AG09309 (cell line): ENCODE results near the gene PLK4.
A peak's percentile ranks its signal among the peaks of the same experiment; 100 is the strongest.
"Not testable (repeated sequence)": the region's sequence is repeated elsewhere in the genome, so short reads cannot be mapped to it uniquely, and the experiment has no call there.

Experiments used
- DNase-seq: peaks from one replicate; pipeline ENCODE4 v3.0.0-alpha.2; 2010; ENCODE audit warnings: low read depth
- H3K4me3 ChIP-seq: 2 replicates; pipeline ENCODE4 v1.5.1; 2011; ENCODE audit warnings: mild to moderate bottlenecking, low read depth, low read length, moderate library complexity; ENCODE audit not compliant: control insufficient read depth
- CTCF ChIP-seq: IDR thresholded peaks from 2 replicates; pipeline ENCODE4 v1.5.1; 2011; ENCODE audit warnings: mild to moderate bottlenecking, low read depth, low read length, inconsistent platforms; ENCODE audit not compliant: insufficient read depth, control insufficient read depth; ENCODE audit errors: missing control alignments

PLK4 gene

GRCh38 chr4:127870688-127871087, 10.0 kb upstream of the PLK4 start:
- DNase-seq = peak; percentile 71

GRCh38 chr4:127875791-127876190, 4.9 kb upstream of the PLK4 start:
- no peak for DNase-seq
- TF ChIP-seq CTCF = no peak
- no peak overlapping the region for H3K4me3 ChIP-seq

More at GRCh38 chr4:127870688-127871087, 10.0 kb upstream of the PLK4 start:
- no peak for TF ChIP-seq CTCF
- H3K4me3 ChIP-seq = no peak overlapping the region

- no peak for TF ChIP-seq CTCF
- H3K4me3 ChIP-seq = peak overlapping the region; percentile 99
- no peak for DNase-seq
Measured at GRCh38 chr4:127881563-127881864, 821 bp downstream of the PLK4 start.

- no peak for DNase-seq
- no peak overlapping the region for H3K4me3 ChIP-seq
- TF ChIP-seq CTCF = no peak
Measured at GRCh38 chr4:127888559-127888958, 7.9 kb downstream of the PLK4 start.

GRCh38 chr4:127889903-127890302, 9.2 kb downstream of the PLK4 start:
- no peak for DNase-seq
- no peak for TF ChIP-seq CTCF
- H3K4me3 ChIP-seq = no peak overlapping the region

- no peak overlapping the region for H3K4me3 ChIP-seq
- TF ChIP-seq CTCF = no peak
- DNase-seq = no peak
Measured at GRCh38 chr4:127896069-127896468, 15.4 kb downstream of the PLK4 start.

- no peak overlapping the region for H3K4me3 ChIP-seq
- DNase-seq = no peak
- TF ChIP-seq CTCF = no peak
Measured at GRCh38 chr4:127896528-127896927, 15.8 kb downstream of the PLK4 start.

- not testable (repeated sequence) for DNase-seq, H3K4me3 ChIP-seq
Measured at GRCh38 chr4:127899682-127900081, 19.0 kb downstream of the PLK4 start.
